H1 (cell line): ENCODE results near the gene RBP3. TPM values are rescaled to one million over a fixed set of nuclear protein-coding genes. Genes with fewer than 3 reads are reported as not detected.
A peak's percentile ranks its signal among the peaks of the same experiment; 100 is the strongest.

Experiments
- CTCF ChIA-PET: fragments of 300-600 bp; sonication (Branson Sonifier 250); formaldehyde crosslinking; loops from one replicate; lab custom pipeline; 2021; ENCODE audit not compliant: partially characterized antibody; lab: Charles Lee
- POLR2A ChIA-PET: fragments of 300-600 bp; sonication (Branson Sonifier 250); formaldehyde crosslinking; loops from one replicate; lab custom pipeline; 2021; ENCODE audit warnings: inconsistent platforms; ENCODE audit not compliant: partially characterized antibody; lab: Charles Lee
- DNase-seq, 2 experiments: peaks; one replicate each; pipeline versions ENCODE4 v3.0.0 to v3.0.0-alpha.2; 2010 to 2022; ENCODE audit warnings: low spot score in 2 of 2, low read depth in 1 of 2, mixed read lengths in 1 of 2
- FAIRE-seq: peaks from 2 replicates; lab custom pipeline; 2011; peaks lifted over from hg19 to GRCh38; lab: Jason Lieb, UNC
- H2AFZ ChIP-seq: 2 replicates; pipeline ENCODE4 v1.8.1; 2012; ENCODE audit warnings: low read length, inconsistent platforms
- H2AK5ac ChIP-seq: 2 replicates; pipeline ENCODE4 v1.6.1; 2013; ENCODE audit warnings: low read depth, low read length
- H2BK120ac ChIP-seq: replicated peaks from 2 replicates; pipeline ENCODE3; 2013; ENCODE audit warnings: low read depth, low read length, inconsistent platforms
- H2BK12ac ChIP-seq: 2 replicates; pipeline ENCODE4 v1.6.1; 2013; ENCODE audit warnings: low read depth, low read length
- H2BK15ac ChIP-seq: 2 replicates; pipeline ENCODE4 v1.6.1; 2013; ENCODE audit warnings: low read length
- H2BK20ac ChIP-seq: 2 replicates; pipeline ENCODE4 v1.6.1; 2013; ENCODE audit warnings: low read length
- H2BK5ac ChIP-seq: 2 replicates; pipeline ENCODE4 v1.6.1; 2013; ENCODE audit warnings: low read depth, low read length
- H3K14ac ChIP-seq: 2 replicates; pipeline ENCODE4 v1.6.1; 2013; ENCODE audit warnings: inconsistent platforms; ENCODE audit not compliant: insufficient read length
- H3K18ac ChIP-seq: 2 replicates; pipeline ENCODE4 v1.6.1; 2013; ENCODE audit warnings: low read length; ENCODE audit errors: extremely low read depth
- H3K23ac ChIP-seq: 2 replicates; pipeline ENCODE4 v1.6.1; 2013; ENCODE audit warnings: inconsistent platforms; ENCODE audit not compliant: insufficient read length
- H3K23me2 ChIP-seq: 2 replicates; pipeline ENCODE4 v1.6.1; 2013; ENCODE audit warnings: low read depth, low read length
- H3K27ac ChIP-seq: 2 replicates; pipeline ENCODE4 v1.6.1; 2011; ENCODE audit warnings: low read depth, low read length, inconsistent platforms
- H3K27me3 ChIP-seq, 4 experiments: replicated peaks in 1 of 4; 1 replicate in 1 of 4; 2 replicates in 3 of 4; pipeline versions ENCODE4 v1.6.1 to v1.8.1; 2011 to 2013; ENCODE audit warnings: low read length in 3 of 4, mild to moderate bottlenecking in 3 of 4, inconsistent platforms in 2 of 4, mixed read lengths in 2 of 4, moderate library complexity in 1 of 4; ENCODE audit not compliant: control insufficient read depth in 3 of 4, insufficient read depth in 3 of 4; ENCODE audit errors: extremely low read depth in 1 of 4
- H3K36me3 ChIP-seq, 4 experiments: 2 replicates each; pipeline versions ENCODE4 v1.6.1 to v1.8.1; 2011 to 2013; ENCODE audit warnings: mild to moderate bottlenecking in 4 of 4, low read length in 3 of 4, moderate library complexity in 2 of 4, control low read depth in 1 of 4, inconsistent platforms in 1 of 4; ENCODE audit not compliant: insufficient read depth in 4 of 4, control insufficient read depth in 2 of 4
- H3K4ac ChIP-seq: replicated peaks from 2 replicates; pipeline ENCODE3; 2013; ENCODE audit warnings: low read length, low read depth, mixed read lengths, inconsistent platforms; ENCODE audit not compliant: insufficient read length
- H3K4me1 ChIP-seq, 4 experiments: replicated peaks in 1 of 4; 1 replicate in 1 of 4; 2 replicates in 3 of 4; pipeline versions ENCODE4 v1.6.1 to v1.8.1; 2011 to 2013; ENCODE audit warnings: low read length in 3 of 4, inconsistent platforms in 2 of 4, mixed read lengths in 1 of 4; ENCODE audit not compliant: insufficient read depth in 4 of 4, control insufficient read depth in 3 of 4
- H3K4me2 ChIP-seq, 2 experiments: 2 replicates each; pipeline versions ENCODE4 v1.6.1 to v1.8.1; 2011 to 2013; ENCODE audit warnings: low read depth in 2 of 2, low read length in 2 of 2, control low read depth in 1 of 2, inconsistent platforms in 1 of 2, mild to moderate bottlenecking in 1 of 2; ENCODE audit not compliant: insufficient read depth in 1 of 2
- H3K4me3 ChIP-seq, 4 experiments: fragments of 200-600, 300-600 bp in 1 of 4; sonication (generic), shearing (Covaris generic), sonication (Bioruptor Twin) in 1 of 4; 2 replicates each; pipeline versions ENCODE4 v1.5.1 to v1.8.1; 2011 to 2016; ENCODE audit warnings: low read length in 4 of 4, low read depth in 3 of 4, control low read depth in 2 of 4, inconsistent platforms in 2 of 4, mild to moderate bottlenecking in 2 of 4, mixed read lengths in 1 of 4, moderate library complexity in 1 of 4; ENCODE audit not compliant: insufficient read depth in 2 of 4; ENCODE audit errors: extremely low read depth in 1 of 4
- H3K56ac ChIP-seq: replicated peaks from 2 replicates; pipeline ENCODE3; 2013; ENCODE audit warnings: low read depth, mild to moderate bottlenecking, mixed read lengths, low read length, inconsistent platforms; ENCODE audit not compliant: insufficient read length
- H3K79me1 ChIP-seq: 2 replicates; pipeline ENCODE4 v1.6.1; 2013; ENCODE audit warnings: low read depth, low read length, control low read depth
- H3K79me2 ChIP-seq, 2 experiments: 2 replicates each; pipeline versions ENCODE4 v1.6.1 to v1.8.1; 2012 to 2013; ENCODE audit warnings: low read length in 2 of 2, mild to moderate bottlenecking in 2 of 2, inconsistent platforms in 1 of 2; ENCODE audit not compliant: insufficient read depth in 2 of 2, control insufficient read depth in 1 of 2
- H3K9ac ChIP-seq, 4 experiments: replicated peaks in 1 of 4; 1 replicate in 1 of 4; 2 replicates in 3 of 4; pipeline versions ENCODE4 v1.6.1 to v1.8.1; 2011 to 2013; ENCODE audit warnings: low read depth in 3 of 4, low read length in 3 of 4, control low read depth in 2 of 4, mild to moderate bottlenecking in 2 of 4, moderate library complexity in 2 of 4, inconsistent platforms in 1 of 4; ENCODE audit errors: extremely low read depth in 1 of 4
- H3K9me3 ChIP-seq, 2 experiments: 2 replicates each; pipeline versions ENCODE4 v1.6.1 to v1.8.1; 2012 to 2013; ENCODE audit warnings: mild to moderate bottlenecking in 2 of 2, moderate library complexity in 2 of 2, control low read depth in 1 of 2, inconsistent platforms in 1 of 2, low read depth in 1 of 2, low read length in 1 of 2, mixed read lengths in 1 of 2; ENCODE audit not compliant: insufficient read depth in 2 of 2
- H4K20me1 ChIP-seq, 2 experiments: replicated peaks in 1 of 2; 2 replicates each; pipeline versions ENCODE3 to v1.8.1; 2011 to 2013; ENCODE audit warnings: inconsistent platforms in 2 of 2, low read length in 2 of 2, mild to moderate bottlenecking in 1 of 2; ENCODE audit not compliant: insufficient read depth in 2 of 2, control insufficient read depth in 1 of 2
- H4K5ac ChIP-seq: 2 replicates; pipeline ENCODE4 v1.6.1; 2013; ENCODE audit warnings: low read length, low read depth, mixed read lengths, inconsistent platforms; ENCODE audit not compliant: insufficient read length
- H4K8ac ChIP-seq: 2 replicates; pipeline ENCODE4 v1.8.0; 2013; ENCODE audit warnings: mild to moderate bottlenecking, moderate library complexity, low read length, inconsistent platforms; ENCODE audit not compliant: insufficient read depth; ENCODE audit errors: extremely low read depth
- H4K91ac ChIP-seq: replicated peaks from 2 replicates; pipeline ENCODE3; 2013; ENCODE audit warnings: low read length, mixed read lengths, inconsistent platforms; ENCODE audit not compliant: insufficient read length
- CBX5 ChIP-seq: fragments of 300-800, 300-1000 bp; sonication (generic); IDR thresholded peaks from 2 replicates; pipeline ENCODE4 v1.7.1; 2016; ENCODE audit warnings: antibody characterized with exemption, low read length, low read depth
- EP300 ChIP-seq, 2 experiments: IDR thresholded peaks; 1 replicate in 1 of 2; 2 replicates in 1 of 2; pipeline ENCODE4 v1.6.1; 2011 to 2012; ENCODE audit warnings: low read depth in 2 of 2, low read length in 2 of 2, mild to moderate bottlenecking in 2 of 2, borderline replicate concordance in 1 of 2, inconsistent platforms in 1 of 2, moderate library complexity in 1 of 2
- KDM1A ChIP-seq: fragments of 200-600, 300-600 bp; sonication (generic); IDR thresholded peaks from 2 replicates; pipeline ENCODE4 v1.7.1; 2016; ENCODE audit warnings: mild to moderate bottlenecking, low read length, borderline replicate concordance
- RXRA ChIP-seq: IDR thresholded peaks from 2 replicates; pipeline ENCODE4 v1.6.1; 2011; ENCODE audit warnings: low read depth, mild to moderate bottlenecking, low read length, moderate library complexity; ENCODE audit not compliant: insufficient read depth
- SP1 ChIP-seq: IDR thresholded peaks from 2 replicates; pipeline ENCODE4 v1.6.1; 2011; ENCODE audit warnings: low read depth, low read length
- SP2 ChIP-seq: IDR thresholded peaks from 2 replicates; pipeline ENCODE4 v1.6.1; 2012; ENCODE audit warnings: mild to moderate bottlenecking, low read length, inconsistent platforms
- TAF7 ChIP-seq: optimal IDR thresholded peaks from 2 replicates; pipeline ENCODE3; 2011; ENCODE audit warnings: low read depth, mild to moderate bottlenecking, inconsistent platforms, low read length, moderate library complexity, borderline replicate concordance
- TEAD4 ChIP-seq: IDR thresholded peaks from 2 replicates; pipeline ENCODE4 v1.6.1; 2012; ENCODE audit warnings: low read depth, low read length, inconsistent platforms, mixed read lengths
- WGBS, 2 experiments: shearing (Covaris generic) in 1 of 2; methylation state at CpG; one replicate each; pipeline versions ENCODE4 v1.1.6 to v1.1.7; 2013 to 2015; ENCODE audit warnings: low lambda C conversion rate in 2 of 2, mixed read lengths in 2 of 2, inconsistent platforms in 1 of 2, low coverage in 1 of 2, missing lambda C conversion rate in 1 of 2; ENCODE audit not compliant: insufficient replicate concordance in 2 of 2, insufficient coverage in 1 of 2, insufficient read length in 1 of 2; ENCODE audit errors: extremely low coverage in 1 of 2, missing lambda C conversion rate in 1 of 2; 5-methylcytosine and 5-hydroxymethylcytosine counted together
- polyA plus RNA-seq, 7 experiments: library from polyadenylated mRNA; depleted of rRNA in 3 of 7; stranded (reverse) in 5 of 7; unstranded in 2 of 7; fragments of >200 nt in 5 of 7; fragments of 200-250 nt in 2 of 7; gene quantifications; 1 replicate in 5 of 7; 2 replicates in 1 of 7; 4 replicates in 1 of 7; pipeline versions ENCODE4 v1.2.1 to v1.2.3, GENCODE V29; 2011 to 2013; ENCODE audit warnings: missing spikeins in 2 of 7, mixed read lengths in 2 of 7
- total RNA-seq: library from RNA; stranded (reverse); fragmentation: NEBNext Ultra II Directional; extraction: Animal tissue kit (Norgen Biotek cat#: 25700); gene quantifications from 2 replicates; pipeline ENCODE4 v1.2.1, GENCODE V29; 2021
- TF ChIP-seq, protein P1 (sequence below): IDR thresholded peaks from 2 replicates; pipeline ENCODE4 v1.6.1; 2011; ENCODE audit warnings: low read length, improper control_type of control experiment

RBP3 gene
- total and polyA plus RNA-seq, 2 of the 8 experiments (the other 6 are each of a cell fraction or from before 2014, with no cell fraction given): not detected

DNA sequence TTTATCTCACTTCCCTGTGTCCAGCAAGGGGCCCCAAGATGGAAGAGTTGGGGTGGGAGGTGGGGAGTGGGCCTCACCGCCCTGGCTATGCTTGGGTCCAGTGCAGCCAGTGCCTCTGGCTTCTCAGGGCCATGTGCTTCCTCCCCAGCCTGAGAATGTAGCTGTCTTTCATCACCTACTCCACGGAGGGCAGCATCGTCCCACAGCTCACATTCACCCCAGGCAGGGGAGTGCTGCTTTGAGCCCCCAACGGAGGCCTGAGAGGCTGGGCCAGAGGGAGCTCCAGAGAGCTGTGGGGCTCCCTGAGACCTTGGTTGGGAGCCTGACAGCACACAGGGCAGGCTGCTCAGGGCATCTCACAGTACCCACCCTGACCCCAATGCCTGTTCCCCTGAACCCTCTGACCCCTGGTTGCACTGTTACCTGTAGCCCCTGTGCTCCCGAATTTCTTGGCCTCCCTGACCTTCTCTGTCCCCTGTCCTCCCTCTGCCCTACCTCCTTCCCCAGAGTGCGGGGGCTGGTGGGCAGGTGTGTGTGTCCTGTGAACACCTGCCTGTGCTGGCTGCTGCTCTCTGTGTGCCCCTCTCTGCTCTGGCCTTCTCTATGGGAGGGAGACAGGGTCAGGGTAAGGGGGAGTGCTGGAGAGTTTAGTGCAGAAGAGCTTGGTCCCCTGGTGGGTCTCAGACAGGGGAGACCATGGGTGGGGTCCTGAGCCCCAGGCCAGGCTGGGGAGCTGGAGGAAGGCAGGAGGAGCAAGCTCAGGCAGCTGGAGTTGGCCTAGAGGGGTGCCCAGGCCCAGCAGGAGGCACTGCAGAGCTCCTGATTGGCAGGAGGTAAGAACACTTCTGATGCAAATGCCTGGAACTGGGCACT, 55.5 kb downstream of the RBP3 start:
- H3K14ac ChIP-seq: no peak overlapping the region
- no peak for TF ChIP-seq RXRA
- TF ChIP-seq, protein P1, sequence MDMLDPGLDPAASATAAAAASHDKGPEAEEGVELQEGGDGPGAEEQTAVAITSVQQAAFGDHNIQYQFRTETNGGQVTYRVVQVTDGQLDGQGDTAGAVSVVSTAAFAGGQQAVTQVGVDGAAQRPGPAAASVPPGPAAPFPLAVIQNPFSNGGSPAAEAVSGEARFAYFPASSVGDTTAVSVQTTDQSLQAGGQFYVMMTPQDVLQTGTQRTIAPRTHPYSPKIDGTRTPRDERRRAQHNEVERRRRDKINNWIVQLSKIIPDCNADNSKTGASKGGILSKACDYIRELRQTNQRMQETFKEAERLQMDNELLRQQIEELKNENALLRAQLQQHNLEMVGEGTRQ: no peak
- TF ChIP-seq EP300 (IDR thresholded peaks at IDR 0.05; ENCODE audit: borderline replicate concordance in 1 of 2, low read depth in 2 of 2, low read length in 2 of 2): no peak
- TF ChIP-seq TEAD4: no peak
- no peak for TF ChIP-seq CBX5
- TF ChIP-seq TAF7: no peak
- no peak for TF ChIP-seq SP2
- TF ChIP-seq SP1: no peak
- TF ChIP-seq KDM1A: no peak

More for the DNA sequence above, 55.5 kb downstream of the RBP3 start:
- Histone ChIP-seq H2AFZ (no peak overlapping the region), H3K23me2 (peaks cover 4% of the 10 kb centered on the region; the same call in 1 of the 2 replicates), H3K27me3 (no peaks in the 10 kb centered on the region), H2AK5ac (peak overlapping the region; percentile 96; the same call in 1 of the 2 replicates), H3K27ac (0 out of 2 replicates have a peak overlapping the region, but pooled peaks have one; percentile 32), H2BK12ac (peak overlapping the region; percentile 98; the same call in 1 of the 2 replicates), H3K36me3 (no peaks in the 10 kb centered on the region), H3K23ac (no peak overlapping the region), H2BK5ac (peak overlapping the region; percentile 96; the same call in 1 of the 2 replicates), H3K4me3 (no peak overlapping the region; a peak in 1 of 8 replicates), H2BK20ac (peak overlapping the region; percentile 89), H4K20me1 (peaks cover 0 to 3% of the 10 kb centered on the region in 2 experiments), H2BK120ac (no peak overlapping the region), H3K4ac (peak overlapping the region; percentile 10), H3K4me1 (peaks cover 7 to 27% (median 20%) of the 10 kb centered on the region in 4 experiments), H2BK15ac (peak overlapping the region; percentile 99), H3K79me2 (no peaks in the 10 kb centered on the region), H3K9ac (no peak overlapping the region), H3K56ac (no peak overlapping the region), H3K4me2 (peak overlapping the region; percentile 34 to 48; a peak in 2 of 4 replicates), H3K79me1 (no peaks in the 10 kb centered on the region), H3K18ac (peak overlapping the region; percentile 52), H4K91ac (peak overlapping the region; percentile 64), H3K9me3 (no peaks in the 10 kb centered on the region), H4K5ac (no peak overlapping the region), H4K8ac (no peak overlapping the region)
- DNase-seq (peak in 1 of 2 experiments; percentile 50), FAIRE-seq (no peak)
- ChIA-PET POLR2A (interaction anchor here (1.4 to 2.7 kb wide), 3 partner anchors 9 to 31 kb away, joined by 4 to 13 read pairs (median 4); partner anchors contain the start of gene ZNF488), CTCF (interaction anchor here (1.0 to 4.2 kb wide), 11 partner anchors 9 to 49 kb away, joined by 3 to 25 read pairs (median 4); no protein-coding TSS in a partner anchor)
- whole genome bisulfite sequencing, 2 experiments: 61% methylated on average over 6 of the region's 6 CpGs; no CpG with 5 or more reads in 1 of the 2 experiments
